Neural cell (in vitro differentiated cells): Measurements from ENCODE around the gene MAPK8. TPM values are rescaled to one million over a fixed set of nuclear protein-coding genes. Genes with fewer than 3 reads are reported as not detected.

Experiments used
- H2AFZ ChIP-seq: fragments of 200-600, 300-800 bp; sonication (generic), shearing (Covaris generic); 2 replicates; pipeline ENCODE4 v1.6.0; 2014; ENCODE audit warnings: low read depth, mild to moderate bottlenecking, antibody characterized with exemption, low read length, moderate library complexity
- H3F3A ChIP-seq: fragments of 200-600 bp; shearing (Covaris generic); 2 replicates; pipeline ENCODE4 v1.6.1; 2016; ENCODE audit warnings: mild to moderate bottlenecking, moderate library complexity, mixed read lengths, antibody characterized with exemption, low read length; ENCODE audit not compliant: insufficient read depth, poor library complexity, severe bottlenecking
- H3K27ac ChIP-seq: fragments of 200-600, 300-800 bp; sonication (generic), shearing (Covaris generic); 2 replicates; pipeline ENCODE4 v1.5.1; 2014; ENCODE audit warnings: mild to moderate bottlenecking, low read length, moderate library complexity
- H3K27me3 ChIP-seq: fragments of 300-800, 200-600 bp; sonication (generic), shearing (Covaris generic); 2 replicates; pipeline ENCODE4 v1.6.0; 2014; ENCODE audit warnings: mild to moderate bottlenecking, low read depth, low read length, moderate library complexity; ENCODE audit not compliant: insufficient read depth
- H3K36me3 ChIP-seq: fragments of 300-800, 200-600 bp; sonication (generic), shearing (Covaris generic); 2 replicates; pipeline ENCODE4 v1.5.1; 2014; ENCODE audit warnings: mild to moderate bottlenecking, antibody characterized with exemption, low read length, moderate library complexity; ENCODE audit not compliant: insufficient read depth
- H3K4me2 ChIP-seq: fragments of 300-800, 200-600 bp; sonication (generic), shearing (Covaris generic); 2 replicates; pipeline ENCODE4 v1.6.0; 2014; ENCODE audit warnings: mild to moderate bottlenecking, low read length
- H3K4me3 ChIP-seq: fragments of 300-800, 200-600 bp; sonication (generic), shearing (Covaris generic); 2 replicates; pipeline ENCODE4 v1.5.1; 2014; ENCODE audit warnings: mild to moderate bottlenecking, low read length, moderate library complexity
- H3K79me2 ChIP-seq: fragments of 200-600 bp; shearing (Covaris generic); replicated peaks from 2 replicates; pipeline ENCODE4 v1.6.0; 2014; ENCODE audit warnings: mild to moderate bottlenecking, low read length, moderate library complexity; ENCODE audit not compliant: insufficient read depth
- H3K9ac ChIP-seq: fragments of 300-800, 200-600 bp; sonication (generic), shearing (Covaris generic); 2 replicates; pipeline ENCODE4 v1.6.1; 2016; ENCODE audit warnings: mild to moderate bottlenecking, low read length, mixed read lengths
- H3K9me2 ChIP-seq: fragments of 200-600 bp; shearing (Covaris generic); 2 replicates; pipeline ENCODE4 v1.6.1; 2016; ENCODE audit warnings: mild to moderate bottlenecking, low read length, mixed read lengths; ENCODE audit not compliant: insufficient read depth
- H3K9me3 ChIP-seq: fragments of 200-600, 300-800 bp; sonication (generic), shearing (Covaris generic); 2 replicates; pipeline ENCODE4 v1.6.1; 2016; ENCODE audit warnings: mild to moderate bottlenecking, mixed run types, low read length, moderate library complexity, mixed read lengths
- H4K20me1 ChIP-seq: fragments of 200-600 bp; shearing (Covaris generic); 2 replicates; pipeline ENCODE4 v1.6.1; 2016; ENCODE audit warnings: mild to moderate bottlenecking, mixed run types; ENCODE audit not compliant: insufficient read depth
- EP300 ChIP-seq: fragments of 450-650 bp; conservative IDR thresholded peaks from 2 replicates; pipeline ENCODE4 v1.6.1; 2014; ENCODE audit warnings: antibody characterized with exemption, mild to moderate bottlenecking, moderate library complexity; ENCODE audit not compliant: poor library complexity, severe bottlenecking
- EZH2 ChIP-seq: fragments of 200-600, 300-800 bp; shearing (Covaris generic), sonication (generic); IDR thresholded peaks from 2 replicates; pipeline ENCODE4 v1.6.1; 2014; ENCODE audit warnings: antibody characterized with exemption, low read length, borderline replicate concordance, mild to moderate bottlenecking; ENCODE audit not compliant: insufficient read depth, poor library complexity, severe bottlenecking
- MXI1 ChIP-seq: fragments of 450-650 bp; conservative IDR thresholded peaks from 2 replicates; pipeline ENCODE4 v1.6.1; 2014; ENCODE audit warnings: antibody characterized with exemption, mild to moderate bottlenecking; ENCODE audit not compliant: poor library complexity, severe bottlenecking
- POLR2AphosphoS5 ChIP-seq: IDR thresholded peaks from 2 replicates; pipeline ENCODE4 v1.6.1; 2012
- RAD21 ChIP-seq: fragments of 450-650 bp; conservative IDR thresholded peaks from 2 replicates; pipeline ENCODE4 v1.6.1; 2014; ENCODE audit warnings: antibody characterized with exemption, mild to moderate bottlenecking, moderate library complexity
- SMC3 ChIP-seq: fragments of 450-650 bp; conservative IDR thresholded peaks from 2 replicates; pipeline ENCODE4 v1.6.1; 2014; ENCODE audit warnings: antibody characterized with exemption, mild to moderate bottlenecking, moderate library complexity; ENCODE audit not compliant: poor library complexity
- TAF1 ChIP-seq: IDR thresholded peaks from 2 replicates; pipeline ENCODE4 v1.6.1; 2012; ENCODE audit warnings: low read depth
- polyA plus RNA-seq: library from polyadenylated mRNA; depleted of rRNA; stranded (reverse); fragments of >200 nt; gene quantifications from 2 replicates; pipeline ENCODE4 v1.2.3, GENCODE V29; 2014
- TF ChIP-seq, protein P1 (sequence below): IDR thresholded peaks from 2 replicates; pipeline ENCODE4 v1.6.1; 2012; ENCODE audit warnings: borderline replicate concordance
- TF ChIP-seq, protein P2 (sequence below): fragments of 450-650 bp; IDR thresholded peaks from 2 replicates; pipeline ENCODE4 v1.5.1; 2014; ENCODE audit warnings: antibody characterized with exemption, mild to moderate bottlenecking, moderate library complexity; ENCODE audit not compliant: poor library complexity, severe bottlenecking

The MAPK8 gene
- polyA plus RNA-seq, 1 donor from 2014 or later, result 187 TPM

DNA sequence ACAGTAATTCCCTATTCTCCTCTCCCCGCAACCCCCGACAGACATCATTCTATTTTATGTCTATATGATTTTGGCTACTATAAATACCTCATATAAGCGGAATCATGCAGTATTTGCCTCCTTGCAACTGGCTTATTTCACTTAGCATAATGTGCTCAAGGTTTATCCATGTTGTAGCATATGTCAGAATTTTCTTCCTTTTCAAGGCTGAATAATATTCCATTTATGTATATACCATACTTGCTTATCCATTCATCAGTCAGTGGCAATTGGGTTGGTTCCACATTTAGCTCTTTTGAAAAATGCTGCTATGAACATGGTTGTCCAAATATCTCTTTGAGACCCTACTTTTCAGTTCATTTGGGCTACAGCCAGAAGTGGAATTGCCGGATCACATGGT is 106.5 kb downstream of the MAPK8 start:
- Histone ChIP-seq H3F3A (no peaks in the 10 kb centered on the region), H3K4me2 (no peak overlapping the region), H3K9me2 (no peaks in the 10 kb centered on the region), H2AFZ (no peak overlapping the region), H3K27ac (no peak overlapping the region), H3K36me3 (peaks cover 20% of the 10 kb centered on the region), H3K9me3 (peaks cover 10% of the 10 kb centered on the region), H4K20me1 (no peaks in the 10 kb centered on the region), H3K27me3 (no peaks in the 10 kb centered on the region), H3K79me2 (peaks cover 5% of the 10 kb centered on the region), H3K9ac (no peak overlapping the region), H3K4me3 (no peak overlapping the region)
- TF ChIP-seq EZH2 (no peak), RAD21 (no peak), TAF1 (no peak), POLR2AphosphoS5 (no peak), SMC3 (no peak), MXI1 (no peak), EP300 (no peak)
- TF ChIP-seq, protein P1, sequence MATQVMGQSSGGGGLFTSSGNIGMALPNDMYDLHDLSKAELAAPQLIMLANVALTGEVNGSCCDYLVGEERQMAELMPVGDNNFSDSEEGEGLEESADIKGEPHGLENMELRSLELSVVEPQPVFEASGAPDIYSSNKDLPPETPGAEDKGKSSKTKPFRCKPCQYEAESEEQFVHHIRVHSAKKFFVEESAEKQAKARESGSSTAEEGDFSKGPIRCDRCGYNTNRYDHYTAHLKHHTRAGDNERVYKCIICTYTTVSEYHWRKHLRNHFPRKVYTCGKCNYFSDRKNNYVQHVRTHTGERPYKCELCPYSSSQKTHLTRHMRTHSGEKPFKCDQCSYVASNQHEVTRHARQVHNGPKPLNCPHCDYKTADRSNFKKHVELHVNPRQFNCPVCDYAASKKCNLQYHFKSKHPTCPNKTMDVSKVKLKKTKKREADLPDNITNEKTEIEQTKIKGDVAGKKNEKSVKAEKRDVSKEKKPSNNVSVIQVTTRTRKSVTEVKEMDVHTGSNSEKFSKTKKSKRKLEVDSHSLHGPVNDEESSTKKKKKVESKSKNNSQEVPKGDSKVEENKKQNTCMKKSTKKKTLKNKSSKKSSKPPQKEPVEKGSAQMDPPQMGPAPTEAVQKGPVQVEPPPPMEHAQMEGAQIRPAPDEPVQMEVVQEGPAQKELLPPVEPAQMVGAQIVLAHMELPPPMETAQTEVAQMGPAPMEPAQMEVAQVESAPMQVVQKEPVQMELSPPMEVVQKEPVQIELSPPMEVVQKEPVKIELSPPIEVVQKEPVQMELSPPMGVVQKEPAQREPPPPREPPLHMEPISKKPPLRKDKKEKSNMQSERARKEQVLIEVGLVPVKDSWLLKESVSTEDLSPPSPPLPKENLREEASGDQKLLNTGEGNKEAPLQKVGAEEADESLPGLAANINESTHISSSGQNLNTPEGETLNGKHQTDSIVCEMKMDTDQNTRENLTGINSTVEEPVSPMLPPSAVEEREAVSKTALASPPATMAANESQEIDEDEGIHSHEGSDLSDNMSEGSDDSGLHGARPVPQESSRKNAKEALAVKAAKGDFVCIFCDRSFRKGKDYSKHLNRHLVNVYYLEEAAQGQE, result no peak
- TF ChIP-seq, protein P2, sequence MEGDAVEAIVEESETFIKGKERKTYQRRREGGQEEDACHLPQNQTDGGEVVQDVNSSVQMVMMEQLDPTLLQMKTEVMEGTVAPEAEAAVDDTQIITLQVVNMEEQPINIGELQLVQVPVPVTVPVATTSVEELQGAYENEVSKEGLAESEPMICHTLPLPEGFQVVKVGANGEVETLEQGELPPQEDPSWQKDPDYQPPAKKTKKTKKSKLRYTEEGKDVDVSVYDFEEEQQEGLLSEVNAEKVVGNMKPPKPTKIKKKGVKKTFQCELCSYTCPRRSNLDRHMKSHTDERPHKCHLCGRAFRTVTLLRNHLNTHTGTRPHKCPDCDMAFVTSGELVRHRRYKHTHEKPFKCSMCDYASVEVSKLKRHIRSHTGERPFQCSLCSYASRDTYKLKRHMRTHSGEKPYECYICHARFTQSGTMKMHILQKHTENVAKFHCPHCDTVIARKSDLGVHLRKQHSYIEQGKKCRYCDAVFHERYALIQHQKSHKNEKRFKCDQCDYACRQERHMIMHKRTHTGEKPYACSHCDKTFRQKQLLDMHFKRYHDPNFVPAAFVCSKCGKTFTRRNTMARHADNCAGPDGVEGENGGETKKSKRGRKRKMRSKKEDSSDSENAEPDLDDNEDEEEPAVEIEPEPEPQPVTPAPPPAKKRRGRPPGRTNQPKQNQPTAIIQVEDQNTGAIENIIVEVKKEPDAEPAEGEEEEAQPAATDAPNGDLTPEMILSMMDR, result no peak

GRCh38 chr10:48414160-48414559 is 107.7 kb downstream of the MAPK8 start:
- Histone ChIP-seq H3K27me3 (no peaks in the 10 kb centered on the region), H3K4me3 (no peak overlapping the region), H3K9ac (no peak overlapping the region), H4K20me1 (no peaks in the 10 kb centered on the region), H3K27ac (no peak overlapping the region), H3K79me2 (peaks cover 5% of the 10 kb centered on the region), H3K9me2 (no peaks in the 10 kb centered on the region), H3K36me3 (peaks cover 20% of the 10 kb centered on the region), H2AFZ (no peak overlapping the region), H3F3A (no peaks in the 10 kb centered on the region), H3K4me2 (no peak overlapping the region), H3K9me3 (peaks cover 10% of the 10 kb centered on the region)
- TF ChIP-seq POLR2AphosphoS5, result no peak

DNA sequence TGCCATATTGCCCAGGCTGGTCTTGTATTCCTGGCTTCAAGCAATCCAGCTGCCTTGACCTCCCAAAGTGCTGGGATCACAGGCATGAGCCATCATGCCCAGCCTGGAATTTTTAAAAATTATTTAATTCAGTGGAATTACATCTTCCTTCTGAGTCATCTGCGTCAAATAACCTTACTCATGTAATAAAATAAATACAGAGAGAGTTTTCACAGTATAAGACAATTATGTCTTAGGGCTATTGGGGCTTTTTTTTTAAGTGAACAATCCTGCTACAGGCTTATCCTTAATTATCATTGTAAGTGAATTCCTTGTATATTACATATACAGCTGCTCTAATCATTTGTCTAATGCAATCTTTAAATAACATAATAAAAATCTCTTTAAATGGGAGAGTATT is 108.3 kb downstream of the MAPK8 start:
- no peaks in the 10 kb centered on the region for H3K27me3 ChIP-seq
- H2AFZ ChIP-seq, result no peak overlapping the region
- no peak overlapping the region for H3K4me2 ChIP-seq
- no peaks in the 10 kb centered on the region for H3K9me2 ChIP-seq
- TF ChIP-seq RAD21 (no peak), SMC3 (no peak), EP300 (no peak), POLR2AphosphoS5 (no peak), EZH2 (no peak), TAF1 (no peak), MXI1 (no peak)
- TF ChIP-seq, protein P1, result no peak
- TF ChIP-seq, protein P2, result no peak
- H3K9me3 ChIP-seq, result peaks cover 10% of the 10 kb centered on the region
- H3F3A ChIP-seq, result no peaks in the 10 kb centered on the region
- H3K27ac ChIP-seq, result no peak overlapping the region
- no peak overlapping the region for H3K9ac ChIP-seq
- H3K4me3 ChIP-seq, result no peak overlapping the region
- peaks cover 20% of the 10 kb centered on the region for H3K36me3 ChIP-seq
- H3K79me2 ChIP-seq, result peaks cover 5% of the 10 kb centered on the region
- no peaks in the 10 kb centered on the region for H4K20me1 ChIP-seq
